GM12865 (cell line): Measurements from ENCODE around the gene NOL9.

ENCODE experiments used
- DNase-seq: peaks from one replicate; pipeline ENCODE4 v3.0.0; 2010; ENCODE audit warnings: low read depth
- H3K4me3 ChIP-seq: 2 replicates; pipeline ENCODE4 v1.5.1; 2011; ENCODE audit warnings: mild to moderate bottlenecking, low read depth, low read length, control low read depth
- CTCF ChIP-seq: IDR thresholded peaks from 2 replicates; pipeline ENCODE4 v1.5.1; 2011; ENCODE audit warnings: low read length, control low read depth, low read depth, inconsistent platforms; ENCODE audit not compliant: insufficient read depth; ENCODE audit errors: missing control alignments

Gene NOL9

GRCh38 chr1:6534248-6534822 lies 20.0 kb downstream of the NOL9 start:
- H3K4me3 ChIP-seq, result no peak overlapping the region
- no peak for DNase-seq
- TF ChIP-seq CTCF, result no peak

GRCh38 chr1:6531996-6532395 lies 22.3 kb downstream of the NOL9 start:
- no peak overlapping the region for H3K4me3 ChIP-seq
- no peak for DNase-seq
- no peak for TF ChIP-seq CTCF

GRCh38 chr1:6530504-6531160 lies 23.7 kb downstream of the NOL9 start:
- no peak overlapping the region for H3K4me3 ChIP-seq
- TF ChIP-seq CTCF, result no peak
- no peak for DNase-seq

- no peak for DNase-seq
- TF ChIP-seq CTCF, result no peak
Measured at GRCh38 chr1:6528492-6528891, 25.8 kb downstream of the NOL9 start.

GRCh38 chr1:6526316-6526715 lies 28.0 kb downstream of the NOL9 start:
- no peak overlapping the region for H3K4me3 ChIP-seq
- no peak for TF ChIP-seq CTCF
- no peak for DNase-seq

More at GRCh38 chr1:6528492-6528891, 25.8 kb downstream of the NOL9 start:
- H3K4me3 ChIP-seq, result no peak overlapping the region

GRCh38 chr1:6523566-6523965 lies 30.7 kb downstream of the NOL9 start:
- peak; percentile 29 for TF ChIP-seq CTCF
- peak; percentile 18 for DNase-seq
- no peak overlapping the region for H3K4me3 ChIP-seq

- H3K4me3 ChIP-seq, result no peak overlapping the region
- no peak for DNase-seq
Measured at GRCh38 chr1:6521536-6521935, 32.8 kb downstream of the NOL9 start.

More at GRCh38 chr1:6521536-6521935, 32.8 kb downstream of the NOL9 start:
- no peak for TF ChIP-seq CTCF
